Tibial nerve (tissue), 4 donors: ENCODE results near the gene KLHL18. TPM values are rescaled to one million over a fixed set of nuclear protein-coding genes. Genes with fewer than 3 reads are reported as not detected.

ENCODE experiments used
- DNase-seq, 2 donors: peaks; one replicate each; pipeline ENCODE4 v3.0.0-alpha.2; 2019; ENCODE audit warnings: low spot score in 2 of 2
- H3K27ac ChIP-seq, 4 donors: fragments of 200-600 bp; sonication (generic) in 3 of 4; one replicate each; pipeline ENCODE4 v1.5.1; 2017 to 2019; ENCODE audit warnings: mild to moderate bottlenecking in 1 of 4
- H3K27me3 ChIP-seq, 2 donors: fragments of 200-600 bp; sonication (generic) in 1 of 2; one replicate each; pipeline versions ENCODE4 v1.5.1 to v1.6.0; 2017 to 2019
- H3K36me3 ChIP-seq, 3 donors: fragments of 200-600 bp; sonication (generic); one replicate each; pipeline ENCODE4 v1.5.1; 2018 to 2019
- H3K4me1 ChIP-seq, 4 donors: fragments of 200-600 bp; sonication (generic) in 3 of 4; one replicate each; pipeline ENCODE4 v1.5.1; 2017 to 2019
- H3K4me3 ChIP-seq, 4 donors: fragments of 200-600 bp; sonication (generic) in 3 of 4; one replicate each; pipeline ENCODE4 v1.5.1; 2017 to 2019; ENCODE audit warnings: mild to moderate bottlenecking in 1 of 4, moderate library complexity in 1 of 4
- H3K9me3 ChIP-seq, 4 donors: fragments of 200-600 bp; sonication (generic) in 3 of 4; one replicate each; pipeline ENCODE4 v1.5.1; 2017 to 2019
- EP300 ChIP-seq, 2 donors: sonication (generic); formaldehyde crosslinking; IDR thresholded peaks; one replicate each; pipeline ENCODE4 v1.6.1; 2017; ENCODE audit warnings: antibody characterized with exemption in 2 of 2, mild to moderate bottlenecking in 1 of 2
- POLR2A ChIP-seq, 2 donors: fragments of 450-650 bp; IDR thresholded peaks; one replicate each; pipeline ENCODE4 v1.6.1; 2017; ENCODE audit warnings: antibody characterized with exemption in 2 of 2, mild to moderate bottlenecking in 2 of 2, moderate library complexity in 2 of 2
- whole genome bisulfite sequencing, 2 donors: methylation state at CpG; one replicate each; pipeline ENCODE4 v1.1.5; 2018; 5-methylcytosine and 5-hydroxymethylcytosine counted together
- small RNA-seq: library from RNA; depleted of rRNA; stranded (forward); fragments of <200 nt; gene quantifications from one replicate; pipeline ENCODE3, GENCODE V24; 2016
- total RNA-seq, 4 donors: library from RNA; depleted of rRNA; stranded (reverse); fragments of >200 nt; gene quantifications; one replicate each; pipeline ENCODE4 v1.1.0, GENCODE V29; 2016
- TF ChIP-seq, protein P1 (sequence below), 5 experiments: fragments of 200-600 bp in 3 of 5; fragments of 450-650 bp in 2 of 5; sonication (generic) in 3 of 5; IDR thresholded peaks; one replicate each; pipeline ENCODE4 v1.5.1; 2016 to 2019; ENCODE audit warnings: antibody characterized with exemption in 5 of 5, mild to moderate bottlenecking in 3 of 5, moderate library complexity in 2 of 5

KLHL18 gene
- total RNA-seq, 4 donors from 2014 or later: 8.2 to 17.7 (median 13.7) TPM

DNA sequence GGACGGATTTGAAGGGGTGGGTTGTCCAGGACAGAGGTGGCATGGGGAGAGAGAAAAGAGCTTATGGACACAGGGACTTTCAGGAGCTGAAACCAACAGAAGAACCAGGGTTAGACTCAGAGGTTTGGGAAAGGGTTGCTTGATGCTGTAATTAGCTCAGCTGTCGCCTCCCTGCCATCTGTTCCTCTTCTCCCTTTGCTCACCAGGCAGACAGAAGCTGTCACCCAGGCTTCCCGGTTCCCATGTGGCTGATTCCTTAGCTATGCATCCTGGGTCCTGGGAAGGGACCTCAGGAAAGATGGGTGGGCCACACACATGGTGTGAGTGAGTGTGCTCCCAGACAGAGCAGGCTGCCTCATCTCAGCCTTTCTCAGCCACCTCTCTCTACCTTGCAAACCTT is 112.1 kb downstream of the KLHL18 start:
- H3K27ac ChIP-seq: peak overlapping the region in 1 of 4 donors; percentile 45
- 63 to 64% methylated on average over 3 of the region's 3 CpGs for WGBS, 2 donors
- DNase-seq: no peak
- TF ChIP-seq POLR2A (IDR thresholded peaks at IDR 0.05) (no peak), EP300 (IDR thresholded peaks at IDR 0.05) (no peak)
- TF ChIP-seq, protein P1, sequence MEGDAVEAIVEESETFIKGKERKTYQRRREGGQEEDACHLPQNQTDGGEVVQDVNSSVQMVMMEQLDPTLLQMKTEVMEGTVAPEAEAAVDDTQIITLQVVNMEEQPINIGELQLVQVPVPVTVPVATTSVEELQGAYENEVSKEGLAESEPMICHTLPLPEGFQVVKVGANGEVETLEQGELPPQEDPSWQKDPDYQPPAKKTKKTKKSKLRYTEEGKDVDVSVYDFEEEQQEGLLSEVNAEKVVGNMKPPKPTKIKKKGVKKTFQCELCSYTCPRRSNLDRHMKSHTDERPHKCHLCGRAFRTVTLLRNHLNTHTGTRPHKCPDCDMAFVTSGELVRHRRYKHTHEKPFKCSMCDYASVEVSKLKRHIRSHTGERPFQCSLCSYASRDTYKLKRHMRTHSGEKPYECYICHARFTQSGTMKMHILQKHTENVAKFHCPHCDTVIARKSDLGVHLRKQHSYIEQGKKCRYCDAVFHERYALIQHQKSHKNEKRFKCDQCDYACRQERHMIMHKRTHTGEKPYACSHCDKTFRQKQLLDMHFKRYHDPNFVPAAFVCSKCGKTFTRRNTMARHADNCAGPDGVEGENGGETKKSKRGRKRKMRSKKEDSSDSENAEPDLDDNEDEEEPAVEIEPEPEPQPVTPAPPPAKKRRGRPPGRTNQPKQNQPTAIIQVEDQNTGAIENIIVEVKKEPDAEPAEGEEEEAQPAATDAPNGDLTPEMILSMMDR (IDR thresholded peaks at IDR 0.05): no peak
- no peaks in the 10 kb centered on the region for H3K9me3 ChIP-seq
- H3K27me3 ChIP-seq: no peaks in the 10 kb centered on the region
- peaks cover 0 to 19% (median 0%) of the 10 kb centered on the region in 3 donors for H3K36me3 ChIP-seq
- H3K4me3 ChIP-seq: no peak overlapping the region
- peaks cover 0 to 64% (median 20%) of the 10 kb centered on the region in 4 donors for H3K4me1 ChIP-seq

Small RNA genes lying within 50 kb of the gene (small RNA-seq; reads per million reads assigned to genes)
- gene SNORD13P3: not detected

Other genes starting within 250 kb of the KLHL18 start
- gene SETD2, start 118.8 kb upstream of the KLHL18 start, total RNA-seq: 10 to 100 TPM; 55.5 to 69.6 (median 64.7) TPM
- gene KIF9, start 145 bp upstream of the KLHL18 start, total RNA-seq: 10 to 100 TPM in 1 of 4 donors, 1 to 10 TPM in 2, under 1 TPM in 1; 0.59 to 20.3 (median 5.2) TPM
- gene PTPN23, start 98.1 kb downstream of the KLHL18 start, total RNA-seq: 100 to 1,000 TPM in 2 of 4 donors, 10 to 100 TPM in 2; 30.8 to 277 (median 90.7) TPM
- 100 to 1,000 TPM in 1 of 4 donors, 10 to 100 TPM in 3; 73.4 to 128 (median 88.4) TPM for gene SCAP, start 193.0 kb downstream of the KLHL18 start, total RNA-seq
- 10 to 100 TPM; 19.9 to 25.5 (median 22.7) TPM for gene ELP6, start 230.8 kb downstream of the KLHL18 start, total RNA-seq